Neuronal stem cell (in vitro differentiated cells): ENCODE results near the gene C4A.
A peak's percentile ranks its signal among the peaks of the same experiment; 100 is the strongest.

ENCODE experiments used
- DNase-seq: peaks from one replicate; pipeline ENCODE4 v3.0.0-alpha.2; 2013; ENCODE audit warnings: low spot score
- H2AFZ ChIP-seq: one replicate; pipeline ENCODE4 v1.6.1; 2013; ENCODE audit warnings: mild to moderate bottlenecking, low read length, inconsistent platforms
- H2AK5ac ChIP-seq: 2 replicates; pipeline ENCODE4 v1.6.1; 2013; ENCODE audit warnings: low read depth, mild to moderate bottlenecking, inconsistent platforms, low read length, moderate library complexity, mixed read lengths
- H2BK120ac ChIP-seq: 2 replicates; pipeline ENCODE4 v1.6.1; 2013; ENCODE audit warnings: low read depth, mild to moderate bottlenecking, inconsistent platforms, low read length, moderate library complexity, mixed read lengths
- H2BK12ac ChIP-seq: one replicate; pipeline ENCODE4 v1.6.1; 2013; ENCODE audit warnings: low read length, inconsistent platforms
- H2BK15ac ChIP-seq: 2 replicates; pipeline ENCODE4 v1.6.1; 2013; ENCODE audit warnings: mild to moderate bottlenecking, low read length, inconsistent platforms, mixed read lengths
- H2BK5ac ChIP-seq: one replicate; pipeline ENCODE4 v1.6.1; 2013; ENCODE audit warnings: inconsistent platforms, mild to moderate bottlenecking, low read length, moderate library complexity
- H3K14ac ChIP-seq: one replicate; pipeline ENCODE4 v1.6.1; 2013; ENCODE audit warnings: low read length, inconsistent platforms
- H3K18ac ChIP-seq: 2 replicates; pipeline ENCODE4 v1.6.1; 2013; ENCODE audit warnings: low read length, inconsistent platforms
- H3K23ac ChIP-seq: 2 replicates; pipeline ENCODE4 v1.6.1; 2013; ENCODE audit warnings: low read depth, mild to moderate bottlenecking, mixed read lengths, low read length, inconsistent platforms; ENCODE audit not compliant: poor library complexity
- H3K27ac ChIP-seq: replicated peaks from 3 replicates; pipeline ENCODE4 v1.5.1; 2013; ENCODE audit warnings: low read length, inconsistent platforms
- H3K27me3 ChIP-seq, 3 experiments: 2 replicates each; pipeline ENCODE4 v1.6.1; 2013; ENCODE audit warnings: low read length in 3 of 3, mild to moderate bottlenecking in 2 of 3, inconsistent platforms in 1 of 3, low read depth in 1 of 3, mixed read lengths in 1 of 3, moderate library complexity in 1 of 3; ENCODE audit not compliant: control insufficient read depth in 3 of 3, insufficient read depth in 3 of 3
- H3K36me3 ChIP-seq, 2 donors: replicated peaks in 1 of 2; 2 replicates each; pipeline ENCODE4 v1.6.1; 2013; ENCODE audit warnings: low read length in 2 of 2; ENCODE audit not compliant: control insufficient read depth in 2 of 2, insufficient read depth in 2 of 2
- H3K4ac ChIP-seq: 2 replicates; pipeline ENCODE4 v1.6.1; 2013; ENCODE audit warnings: inconsistent platforms, mild to moderate bottlenecking, low read length, moderate library complexity
- H3K4me1 ChIP-seq, 2 donors: 1 replicate in 1 of 2; 2 replicates in 1 of 2; pipeline ENCODE4 v1.6.1; 2013; ENCODE audit warnings: low read length in 2 of 2, low read depth in 1 of 2; ENCODE audit not compliant: control insufficient read depth in 2 of 2, insufficient read depth in 1 of 2
- H3K4me2 ChIP-seq: one replicate; pipeline ENCODE4 v1.6.1; 2013; ENCODE audit warnings: mild to moderate bottlenecking, low read length, inconsistent platforms; ENCODE audit not compliant: insufficient read depth, poor library complexity, severe bottlenecking
- H3K4me3 ChIP-seq, 2 donors: 2 replicates each; pipeline ENCODE4 v1.5.1; 2013; ENCODE audit warnings: low read length in 2 of 2, mild to moderate bottlenecking in 2 of 2, inconsistent platforms in 1 of 2, moderate library complexity in 1 of 2
- H3K79me1 ChIP-seq: one replicate; pipeline ENCODE4 v1.6.1; 2013; ENCODE audit warnings: low read depth, mild to moderate bottlenecking, inconsistent platforms, low read length, moderate library complexity
- H3K9ac ChIP-seq: one replicate; pipeline ENCODE4 v1.6.1; 2013; ENCODE audit warnings: mild to moderate bottlenecking, low read depth, low read length, inconsistent platforms; ENCODE audit not compliant: poor library complexity
- H3K9me3 ChIP-seq, 2 donors: replicated peaks in 1 of 2; 2 replicates each; pipeline versions ENCODE3 to v1.6.1; 2013; ENCODE audit warnings: low read length in 2 of 2, mild to moderate bottlenecking in 2 of 2, inconsistent platforms in 1 of 2, low read depth in 1 of 2, mixed read lengths in 1 of 2, moderate library complexity in 1 of 2; ENCODE audit not compliant: control insufficient read depth in 2 of 2, insufficient read depth in 1 of 2
- H4K8ac ChIP-seq: one replicate; pipeline ENCODE4 v1.6.1; 2013; ENCODE audit warnings: low read depth, mild to moderate bottlenecking, inconsistent platforms, low read length, moderate library complexity
- H4K91ac ChIP-seq: one replicate; pipeline ENCODE4 v1.6.1; 2013; ENCODE audit warnings: low read length, low read depth, mild to moderate bottlenecking, inconsistent platforms; ENCODE audit not compliant: poor library complexity
- WGBS, 2 donors: extraction: QIAGEN DNeasy Blood & Tissue Kit; methylation state at CpG; one replicate each; pipeline ENCODE4 v1.1.7; 2013; ENCODE audit warnings: missing lambda C conversion rate in 2 of 2, mixed read lengths in 1 of 2; ENCODE audit not compliant: insufficient read length in 2 of 2, insufficient replicate concordance in 1 of 2; ENCODE audit errors: extremely low coverage in 2 of 2; 5-methylcytosine and 5-hydroxymethylcytosine counted together

Gene C4A

GRCh38 chr6:31958741-31959739 is 22.8 kb upstream of the C4A start, which contains the start of the genes NELFE and SKIC2:
NELFE (minus strand) TSS chr6:31958971; CDS start chr6:31958446, 525 bp downstream.
SKIC2 (plus strand) TSS chr6:31959175; CDS start chr6:31959193, 18 bp downstream.
- WGBS, 2 donors, result no CpG with 5 or more reads among the region's 59 CpGs
- Histone ChIP-seq H3K4ac (no peak within 1 kb of the TSS), H2BK120ac (no peak within 1 kb of the TSS), H3K9ac (peak within 1 kb of the TSS; percentile 89), H4K8ac (peak within 1 kb of the TSS; percentile 20), H4K91ac (peak within 1 kb of the TSS; percentile 79), H3K4me1 (peaks cover 9 to 12% of the 10 kb centered on the region in 2 donors), H3K36me3 (peaks cover 42 to 72% of the 10 kb centered on the region in 2 donors), H3K9me3 (no peaks in the 10 kb centered on the region), H3K27me3 (no peaks in the 10 kb centered on the region), H3K79me1 (peaks cover 9% of the 10 kb centered on the region), H2BK12ac (no peak within 1 kb of the TSS), H3K23ac (peak within 1 kb of the TSS; percentile 94), H3K4me3 (peak within 1 kb of the TSS; percentile 79 to 84), H2AFZ (peak within 1 kb of the TSS; percentile 87), H3K4me2 (peak within 1 kb of the TSS; percentile 77), H2BK5ac (no peak within 1 kb of the TSS), H3K18ac (peak within 1 kb of the TSS; percentile 76), H3K27ac (peak within 1 kb of the TSS; percentile 14), H2BK15ac (no peak within 1 kb of the TSS), H3K14ac (peak within 1 kb of the TSS; percentile 22), H2AK5ac (peak within 1 kb of the TSS; percentile 72)
- peak; percentile 96 for DNase-seq

GRCh38 chr6:31961616-31962015 is 20.2 kb upstream of the C4A start:
- Histone ChIP-seq H3K36me3 (peaks cover 45 to 72% of the 10 kb centered on the region in 2 donors), H3K4me1 (peaks cover 9 to 12% of the 10 kb centered on the region in 2 donors)
- DNase-seq, result no peak

GRCh38 chr6:31963921-31964320 is 17.9 kb upstream of the C4A start:
- Histone ChIP-seq H3K4me3 (peak overlapping the region in 1 of 2 donors; percentile 32), H3K4ac (no peak overlapping the region), H3K14ac (no peak overlapping the region), H3K4me1 (peaks cover 0 to 5% of the 10 kb centered on the region in 2 donors), H3K9me3 (no peaks in the 10 kb centered on the region), H3K36me3 (peaks cover 59 to 86% of the 10 kb centered on the region in 2 donors), H2BK12ac (no peak overlapping the region), H2BK15ac (no peak overlapping the region), H3K79me1 (peaks cover 4% of the 10 kb centered on the region), H4K91ac (no peak overlapping the region), H3K23ac (peak overlapping the region; percentile 62), H2BK5ac (no peak overlapping the region), H2AK5ac (no peak overlapping the region), H2AFZ (no peak overlapping the region), H2BK120ac (no peak overlapping the region), H3K27me3 (no peaks in the 10 kb centered on the region), H3K27ac (no peak overlapping the region), H3K9ac (peak overlapping the region; percentile 47), H4K8ac (no peak overlapping the region), H3K18ac (no peak overlapping the region), H3K4me2 (no peak overlapping the region)
- no CpG with 5 or more reads among the region's 19 CpGs for WGBS, 2 donors
- no peak for DNase-seq

More at GRCh38 chr6:31961616-31962015, 20.2 kb upstream of the C4A start:
- no peak overlapping the region for H3K9ac ChIP-seq
- H3K27me3 ChIP-seq, result no peaks in the 10 kb centered on the region
- H2AFZ ChIP-seq, result no peak overlapping the region
- H3K4ac ChIP-seq, result no peak overlapping the region
- no peak overlapping the region for H2BK5ac ChIP-seq
- peaks cover 9% of the 10 kb centered on the region for H3K79me1 ChIP-seq
- no peak overlapping the region for H3K4me3 ChIP-seq
- H2BK120ac ChIP-seq, result no peak overlapping the region
- H3K9me3 ChIP-seq, result no peaks in the 10 kb centered on the region
- H2AK5ac ChIP-seq, result no peak overlapping the region
- H4K8ac ChIP-seq, result no peak overlapping the region
- H3K23ac ChIP-seq, result no peak overlapping the region
- no peak overlapping the region for H4K91ac ChIP-seq
- no CpG with 5 or more reads among the region's 12 CpGs for WGBS, 2 donors
- no peak overlapping the region for H2BK12ac ChIP-seq
- H2BK15ac ChIP-seq, result no peak overlapping the region
- H3K14ac ChIP-seq, result no peak overlapping the region
- H3K4me2 ChIP-seq, result no peak overlapping the region
- no peak overlapping the region for H3K18ac ChIP-seq
- H3K27ac ChIP-seq, result no peak overlapping the region

GRCh38 chr6:31965700-31966099 is 16.2 kb upstream of the C4A start:
- peaks cover 66 to 97% of the 10 kb centered on the region in 2 donors for H3K36me3 ChIP-seq

More at GRCh38 chr6:31965700-31966099, 16.2 kb upstream of the C4A start:
- no peak overlapping the region for H3K23ac ChIP-seq
- no peak overlapping the region for H3K14ac ChIP-seq
- no peak for DNase-seq
- H3K79me1 ChIP-seq, result no peaks in the 10 kb centered on the region
- no CpG with 5 or more reads among the region's 13 CpGs for WGBS, 2 donors
- H2AFZ ChIP-seq, result no peak overlapping the region
- no peak overlapping the region for H3K4me2 ChIP-seq
- H4K91ac ChIP-seq, result no peak overlapping the region
- H3K9me3 ChIP-seq, result no peaks in the 10 kb centered on the region
- no peak overlapping the region for H3K4me3 ChIP-seq
- no peak overlapping the region for H2BK15ac ChIP-seq
- H3K27ac ChIP-seq, result no peak overlapping the region
- no peak overlapping the region for H3K18ac ChIP-seq
- H3K27me3 ChIP-seq, result no peaks in the 10 kb centered on the region
- H4K8ac ChIP-seq, result no peak overlapping the region
- H2BK12ac ChIP-seq, result no peak overlapping the region
- H3K4me1 ChIP-seq, result no peaks in the 10 kb centered on the region
- H3K4ac ChIP-seq, result no peak overlapping the region
- no peak overlapping the region for H3K9ac ChIP-seq
- H2AK5ac ChIP-seq, result no peak overlapping the region
- H2BK120ac ChIP-seq, result no peak overlapping the region
- no peak overlapping the region for H2BK5ac ChIP-seq
